Muscle of leg (tissue), 11 donors: ENCODE data around the gene PLCH2. TPM values are rescaled to one million over a fixed set of nuclear protein-coding genes. Genes with fewer than 3 reads are reported as not detected.

Source experiments
- DNase-seq: peaks from one replicate; pipeline ENCODE4 v3.0.0; 2013
- H3K27ac ChIP-seq: one replicate; pipeline ENCODE4 v1.5.1; 2013; ENCODE audit warnings: mild to moderate bottlenecking, low read length, control low read depth
- H3K27me3 ChIP-seq: one replicate; pipeline ENCODE4 v1.6.1; 2013; ENCODE audit warnings: low read length; ENCODE audit not compliant: control insufficient read depth, insufficient read depth
- H3K36me3 ChIP-seq: one replicate; pipeline ENCODE4 v1.6.1; 2013; ENCODE audit warnings: low read length; ENCODE audit not compliant: control insufficient read depth, insufficient read depth
- H3K4me1 ChIP-seq: one replicate; pipeline ENCODE4 v1.6.1; 2013; ENCODE audit warnings: low read length; ENCODE audit not compliant: control insufficient read depth, insufficient read depth
- H3K4me3 ChIP-seq: one replicate; pipeline ENCODE4 v1.5.1; 2013; ENCODE audit warnings: low read length, control low read depth
- H3K9me3 ChIP-seq: replicated peaks from 2 replicates; pipeline ENCODE4 v1.6.1; 2013; ENCODE audit warnings: low read depth, low read length; ENCODE audit not compliant: control insufficient read depth
- WGBS: methylation state at CpG from one replicate; pipeline ENCODE4 v1.1.5; 2013; ENCODE audit warnings: missing lambda C conversion rate; ENCODE audit not compliant: insufficient coverage; 5-methylcytosine and 5-hydroxymethylcytosine counted together
- polyA plus RNA-seq, 8 donors: library from polyadenylated mRNA; unstranded; fragments of 120-200 nt; gene quantifications; one replicate each; pipeline versions ENCODE4 v1.2.1 to v1.2.3, GENCODE V29; 2013; ENCODE audit warnings: inconsistent platforms in 1 of 8, low replicate concordance in 1 of 8; ENCODE audit not compliant: insufficient read length in 8 of 8, insufficient read depth in 1 of 8
- total RNA-seq: library from RNA; stranded (reverse); fragments of 120-200 nt; gene quantifications from one replicate; pipeline ENCODE4 v1.2.4, GENCODE V29; 2013

Gene PLCH2
- total and polyA plus RNA-seq, 9 donors, result 0.35 to 3.4 (median 0.75) TPM

DNA sequence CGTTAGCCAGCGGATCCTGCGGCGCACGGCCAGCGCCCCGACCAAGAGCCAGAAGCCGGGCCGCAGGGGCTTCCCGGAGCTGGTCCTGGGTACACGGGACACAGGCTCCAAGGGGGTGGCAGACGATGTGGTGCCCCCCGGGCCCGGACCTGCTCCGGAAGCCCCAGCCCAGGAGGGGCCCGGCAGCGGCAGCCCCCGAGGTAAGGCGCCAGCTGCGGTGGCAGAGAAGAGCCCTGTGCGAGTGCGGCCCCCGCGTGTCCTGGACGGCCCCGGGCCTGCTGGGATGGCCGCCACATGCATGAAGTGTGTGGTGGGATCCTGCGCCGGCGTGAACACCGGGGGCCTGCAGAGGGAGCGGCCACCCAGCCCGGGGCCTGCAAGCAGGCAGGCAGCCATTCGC is 26.1 kb downstream of the PLCH2 start:
- Histone ChIP-seq H3K4me1 (peaks cover 72% of the 10 kb centered on the region), H3K27me3 (peaks cover 10% of the 10 kb centered on the region), H3K36me3 (peaks cover under 1% of the 10 kb centered on the region), H3K4me3 (no peak overlapping the region), H3K9me3 (no peaks in the 10 kb centered on the region), H3K27ac (no peak overlapping the region)
- WGBS, result 68% methylated on average over 31 of the region's 34 CpGs
- DNase-seq, result no peak

DNA sequence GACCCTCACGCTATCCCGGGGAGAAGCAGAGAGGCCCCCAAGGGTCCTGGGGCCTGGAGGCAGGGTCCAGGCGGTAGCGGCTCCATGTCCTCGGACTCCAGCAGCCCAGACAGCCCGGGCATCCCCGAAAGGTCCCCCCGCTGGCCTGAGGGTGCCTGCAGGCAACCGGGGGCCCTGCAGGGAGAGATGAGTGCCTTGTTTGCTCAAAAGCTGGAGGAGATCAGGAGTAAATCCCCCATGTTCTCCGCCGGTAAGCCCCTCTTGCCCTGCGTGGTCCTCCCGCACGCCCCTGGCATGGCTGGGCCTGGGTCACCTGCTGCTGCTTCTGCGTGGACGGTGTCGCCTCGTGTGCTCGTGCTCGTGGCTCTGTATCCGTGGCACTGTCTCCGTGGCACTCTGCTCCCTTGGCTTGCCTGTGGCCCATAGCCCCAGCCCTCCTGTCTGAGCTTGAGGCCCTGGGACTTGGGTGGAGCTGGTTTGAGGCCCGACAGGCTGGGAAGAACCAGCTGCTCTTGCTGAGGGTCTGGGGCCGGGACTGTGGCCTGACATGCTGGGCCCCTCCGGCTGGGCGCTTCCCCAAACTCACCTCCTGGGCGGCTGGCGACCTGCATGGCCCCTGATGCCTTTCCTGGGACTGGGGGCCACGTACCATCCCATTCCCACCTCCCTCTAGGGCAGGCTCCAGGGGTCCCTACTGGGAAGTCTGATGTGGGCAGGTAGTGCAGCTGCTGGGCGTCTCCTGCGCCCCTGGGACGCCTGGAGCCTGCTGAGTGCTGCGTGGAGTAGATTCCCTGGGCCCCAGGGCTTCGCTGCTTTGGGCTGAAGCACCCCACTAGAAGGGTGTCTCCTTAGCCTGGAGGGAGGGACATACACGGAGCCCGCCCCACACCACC is 26.8 kb downstream of the PLCH2 start:
- Histone ChIP-seq H3K4me3 (no peak overlapping the region), H3K27ac (no peak overlapping the region), H3K9me3 (no peaks in the 10 kb centered on the region), H3K4me1 (peaks cover 72% of the 10 kb centered on the region), H3K36me3 (peaks cover 6% of the 10 kb centered on the region), H3K27me3 (peaks cover 10% of the 10 kb centered on the region)
- DNase-seq, result no peak
- 72% methylated on average over 22 of the region's 36 CpGs for WGBS

DNA sequence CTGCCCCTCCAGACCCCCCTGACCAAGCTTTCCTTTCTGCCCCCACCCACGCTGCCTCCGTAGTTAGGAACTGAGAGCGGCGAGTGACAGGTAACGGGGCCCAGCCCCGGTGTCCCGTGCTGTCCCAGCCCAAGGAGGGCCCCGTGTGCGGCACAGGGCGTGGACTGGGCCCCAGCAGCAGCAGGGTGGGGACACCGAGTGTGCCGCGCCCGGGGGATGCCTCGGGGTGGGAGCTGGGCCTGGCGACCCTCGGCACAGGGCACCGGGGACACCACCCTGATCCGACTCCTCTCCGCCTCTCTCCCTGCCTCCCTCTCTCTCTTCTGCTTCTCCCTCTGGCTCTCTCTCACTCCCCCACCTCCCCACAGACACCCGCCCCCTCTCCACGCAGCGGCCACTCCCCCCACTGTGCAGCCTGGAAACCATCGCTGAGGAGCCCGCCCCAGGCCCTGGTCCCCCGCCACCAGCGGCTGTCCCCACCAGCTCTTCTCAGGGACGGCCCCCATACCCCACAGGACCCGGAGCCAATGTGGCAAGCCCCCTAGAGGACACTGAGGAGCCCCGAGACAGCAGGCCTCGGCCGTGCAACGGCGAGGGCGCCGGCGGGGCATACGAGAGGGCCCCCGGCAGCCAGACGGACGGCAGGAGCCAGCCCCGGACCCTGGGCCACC is 27.6 kb downstream of the PLCH2 start:
- DNase-seq, result no peak
- Histone ChIP-seq H3K4me1 (peaks cover 72% of the 10 kb centered on the region), H3K36me3 (peaks cover 12% of the 10 kb centered on the region), H3K9me3 (no peaks in the 10 kb centered on the region), H3K27me3 (peaks cover 10% of the 10 kb centered on the region), H3K4me3 (no peak overlapping the region), H3K27ac (no peak overlapping the region)
- 28% methylated on average over 31 of the region's 42 CpGs for WGBS

DNA sequence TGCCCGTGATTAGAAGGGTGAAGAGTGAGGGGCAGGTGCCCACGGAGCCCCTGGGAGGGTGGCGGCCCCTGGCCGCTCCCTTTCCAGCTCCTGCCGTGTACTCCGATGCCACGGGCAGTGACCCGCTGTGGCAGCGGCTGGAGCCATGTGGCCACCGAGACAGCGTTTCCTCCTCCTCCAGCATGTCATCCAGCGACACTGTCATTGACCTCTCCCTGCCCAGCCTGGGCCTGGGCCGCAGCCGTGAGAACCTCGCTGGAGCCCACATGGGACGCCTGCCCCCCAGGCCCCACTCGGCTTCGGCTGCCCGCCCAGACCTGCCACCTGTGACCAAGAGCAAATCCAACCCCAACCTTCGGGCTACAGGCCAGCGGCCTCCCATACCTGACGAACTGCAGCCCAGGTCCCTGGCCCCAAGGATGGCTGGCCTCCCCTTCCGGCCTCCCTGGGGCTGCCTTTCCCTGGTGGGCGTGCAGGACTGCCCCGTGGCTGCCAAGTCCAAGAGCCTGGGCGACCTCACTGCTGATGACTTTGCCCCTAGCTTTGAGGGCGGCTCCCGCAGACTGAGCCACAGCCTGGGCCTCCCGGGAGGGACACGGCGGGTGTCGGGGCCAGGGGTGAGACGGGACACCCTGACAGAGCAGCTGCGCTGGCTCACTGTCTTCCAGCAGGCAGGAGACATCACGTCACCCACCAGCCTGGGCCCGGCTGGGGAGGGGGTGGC is 28.3 kb downstream of the PLCH2 start:
- peaks cover 72% of the 10 kb centered on the region for H3K4me1 ChIP-seq
- peaks cover 10% of the 10 kb centered on the region for H3K27me3 ChIP-seq
- WGBS, result 44% methylated on average over 29 of the region's 36 CpGs
- H3K9me3 ChIP-seq, result no peaks in the 10 kb centered on the region
- no peak overlapping the region for H3K27ac ChIP-seq
- H3K4me3 ChIP-seq, result no peak overlapping the region
- H3K36me3 ChIP-seq, result peaks cover 19% of the 10 kb centered on the region
- DNase-seq, result peak; percentile 59

DNA sequence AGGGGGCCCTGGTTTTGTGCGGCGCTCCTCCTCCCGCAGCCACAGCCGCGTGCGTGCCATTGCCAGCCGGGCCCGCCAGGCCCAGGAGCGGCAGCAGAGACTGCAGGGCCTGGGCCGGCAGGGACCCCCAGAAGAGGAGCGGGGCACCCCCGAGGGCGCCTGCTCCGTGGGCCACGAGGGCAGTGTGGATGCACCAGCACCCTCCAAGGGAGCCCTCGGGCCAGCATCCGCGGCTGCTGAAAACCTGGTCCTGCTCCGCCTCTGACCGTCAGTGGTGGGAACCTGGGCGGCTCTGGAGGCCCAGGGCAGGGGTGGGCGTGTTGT is 28.8 kb downstream of the PLCH2 start:
- Histone ChIP-seq H3K4me3 (no peak overlapping the region), H3K4me1 (peaks cover 68% of the 10 kb centered on the region), H3K27me3 (peaks cover 10% of the 10 kb centered on the region), H3K9me3 (no peaks in the 10 kb centered on the region), H3K27ac (no peak overlapping the region), H3K36me3 (peaks cover 24% of the 10 kb centered on the region)
- 40% methylated on average over 21 of the region's 22 CpGs for WGBS
- DNase-seq, result no peak

DNA sequence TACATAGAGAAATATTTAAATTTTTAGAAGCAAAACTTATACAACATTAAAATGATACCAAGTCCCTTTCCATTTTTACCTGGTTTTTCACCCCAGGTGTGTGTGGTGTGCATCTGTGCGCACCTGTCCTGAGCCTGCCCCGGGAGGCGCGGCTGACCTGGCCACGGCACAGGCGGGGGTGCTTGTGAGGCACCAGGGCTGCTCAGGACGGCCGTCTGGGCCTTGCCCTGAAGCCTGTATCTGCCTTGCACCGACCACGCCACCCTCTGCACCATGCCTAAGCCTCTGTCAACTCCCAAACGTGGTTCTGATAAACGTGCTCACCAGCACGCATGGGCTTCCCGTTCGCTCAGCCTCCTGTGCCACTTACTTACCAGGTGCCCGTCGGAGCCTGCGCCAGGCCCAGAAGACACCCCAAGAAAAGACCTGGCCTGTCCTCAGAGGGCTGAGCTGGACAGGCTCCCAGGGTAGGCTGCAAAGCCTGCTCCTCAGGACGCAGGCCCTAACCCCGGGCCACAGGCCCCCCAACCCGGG is 29.4 kb downstream of the PLCH2 start:
- Histone ChIP-seq H3K4me3 (no peak overlapping the region), H3K9me3 (no peaks in the 10 kb centered on the region), H3K36me3 (peaks cover 30% of the 10 kb centered on the region), H3K4me1 (peaks cover 61% of the 10 kb centered on the region), H3K27ac (no peak overlapping the region), H3K27me3 (peaks cover 10% of the 10 kb centered on the region)
- 59% methylated on average over 14 of the region's 21 CpGs for WGBS
- no peak for DNase-seq

DNA sequence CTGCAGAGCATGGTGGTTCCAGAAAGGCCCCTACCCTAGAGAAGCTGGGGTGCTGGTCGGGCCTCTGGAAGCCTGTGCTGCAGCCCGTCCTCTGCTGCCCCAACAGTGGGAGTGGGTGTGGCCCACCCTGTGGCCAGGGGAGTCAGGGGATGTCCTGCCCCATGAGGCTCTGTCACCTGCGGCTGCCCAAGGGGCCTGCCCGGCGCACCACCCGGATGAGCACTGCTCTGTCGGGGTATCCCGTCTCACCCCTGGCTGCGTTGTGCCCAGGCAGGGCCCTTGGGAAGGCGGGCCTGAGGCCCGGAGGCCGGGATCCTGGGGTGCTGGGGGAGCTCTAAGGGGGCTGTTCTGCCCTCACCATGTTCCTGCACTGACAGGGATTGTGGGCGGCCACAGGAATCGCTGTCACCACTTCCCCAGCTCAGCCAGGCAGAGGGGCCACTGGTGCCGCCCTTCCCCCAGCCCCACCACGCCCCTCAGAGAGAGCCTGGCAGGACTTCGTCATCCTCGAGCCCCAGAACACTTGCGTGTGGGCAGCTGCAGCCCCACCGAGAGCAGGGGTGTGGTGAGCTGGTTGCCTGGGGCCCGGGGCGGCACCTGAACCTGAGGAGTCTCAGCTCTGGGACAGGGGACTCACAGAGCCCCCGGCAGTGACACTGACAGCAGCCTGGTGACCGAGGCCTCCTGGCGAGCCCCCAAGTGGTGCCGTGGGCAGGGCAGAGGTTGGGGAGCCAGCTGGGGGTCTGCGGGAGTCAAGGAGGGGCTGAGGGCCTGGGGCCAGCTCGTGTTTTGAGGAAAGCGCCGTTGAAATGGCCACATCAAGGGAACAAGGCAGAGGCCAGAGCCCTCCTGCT is 30.1 kb downstream of the PLCH2 start:
- H3K27ac ChIP-seq, result no peak overlapping the region
- H3K4me3 ChIP-seq, result no peak overlapping the region
- H3K9me3 ChIP-seq, result no peaks in the 10 kb centered on the region
- no peak for DNase-seq
- peaks cover 56% of the 10 kb centered on the region for H3K4me1 ChIP-seq
- peaks cover 37% of the 10 kb centered on the region for H3K36me3 ChIP-seq
- peaks cover 10% of the 10 kb centered on the region for H3K27me3 ChIP-seq
- WGBS, result 48% methylated on average over 25 of the region's 30 CpGs

DNA sequence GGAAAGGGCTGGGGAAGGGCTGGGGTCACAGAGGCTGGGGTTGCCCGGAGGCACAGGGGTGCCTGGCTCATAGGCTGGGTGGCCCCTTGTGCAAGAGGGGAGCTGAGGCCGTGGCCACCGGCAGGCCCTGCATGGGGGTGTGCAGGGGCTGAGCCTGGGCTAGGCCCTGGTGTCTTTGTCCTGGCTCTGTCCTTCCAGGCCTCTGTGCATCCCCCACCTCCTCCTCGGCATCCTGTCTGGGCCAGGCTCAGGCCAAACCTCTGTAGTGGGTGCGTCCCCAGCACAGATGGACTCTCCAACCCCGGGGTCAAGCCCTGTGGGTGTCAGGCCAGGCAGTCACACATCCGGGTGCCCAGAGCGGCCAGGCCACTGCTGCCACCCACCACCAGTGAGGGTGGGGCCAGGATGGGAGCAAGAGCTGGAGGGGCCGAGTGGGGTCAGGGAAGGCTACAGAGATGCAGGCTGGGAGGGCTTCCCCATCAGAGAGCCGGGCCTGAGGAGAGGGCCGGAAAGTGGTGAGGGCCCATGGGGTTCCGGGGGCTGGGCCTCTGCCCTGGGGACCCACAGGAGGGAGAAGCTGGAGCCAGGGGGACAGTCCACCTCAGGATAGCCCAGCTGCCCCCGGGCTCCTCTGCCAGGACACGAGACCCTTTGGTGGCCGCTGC is 30.9 kb downstream of the PLCH2 start:
- no peaks in the 10 kb centered on the region for H3K9me3 ChIP-seq
- DNase-seq, result no peak
- no peak overlapping the region for H3K27ac ChIP-seq
- WGBS, result 58% methylated on average over 15 of the region's 15 CpGs
- peaks cover 45% of the 10 kb centered on the region for H3K36me3 ChIP-seq
- H3K4me3 ChIP-seq, result no peak overlapping the region
- peaks cover 10% of the 10 kb centered on the region for H3K27me3 ChIP-seq
- peaks cover 49% of the 10 kb centered on the region for H3K4me1 ChIP-seq

DNA sequence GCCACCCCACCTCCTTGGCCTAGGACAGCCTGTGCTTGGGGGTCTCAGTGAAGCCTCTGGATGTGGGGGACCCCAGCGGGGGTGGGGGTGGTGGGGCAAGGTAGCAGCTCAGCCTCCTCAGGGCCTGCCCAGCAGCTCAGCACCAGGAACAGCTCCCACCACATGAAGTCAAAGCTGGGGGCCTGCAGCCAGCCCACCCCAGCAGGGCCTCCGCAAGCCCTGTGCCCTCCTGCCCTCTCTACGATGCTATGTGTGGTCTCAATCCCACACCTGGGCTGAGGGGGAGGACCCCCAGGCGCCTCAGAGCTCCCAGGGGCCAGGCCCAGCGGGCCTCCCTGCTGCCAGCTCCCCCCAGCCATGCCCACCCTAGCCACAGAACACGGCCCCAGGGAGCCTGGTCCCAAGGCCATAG is 31.7 kb downstream of the PLCH2 start:
- no peak for DNase-seq
- Histone ChIP-seq H3K4me3 (no peak overlapping the region), H3K27me3 (peaks cover 10% of the 10 kb centered on the region), H3K36me3 (peaks cover 52% of the 10 kb centered on the region), H3K27ac (no peak overlapping the region), H3K9me3 (no peaks in the 10 kb centered on the region), H3K4me1 (peaks cover 43% of the 10 kb centered on the region)
- 88% methylated on average over 2 of the region's 6 CpGs for WGBS
